Transverse colon (tissue), 4 donors: Measurements from ENCODE around the gene KRTAP10-5.

Experiments used
- POLR2A ChIP-seq: fragments of 450-650 bp; IDR thresholded peaks from one replicate; pipeline ENCODE4 v1.6.1; 2016; ENCODE audit warnings: antibody characterized with exemption, mild to moderate bottlenecking, moderate library complexity
- POLR2AphosphoS5 ChIP-seq, 3 donors: sonication (generic); formaldehyde crosslinking; IDR thresholded peaks; one replicate each; pipeline ENCODE4 v1.6.1; 2016; ENCODE audit warnings: antibody characterized with exemption in 3 of 3
- TF ChIP-seq, protein P1 (sequence below), 5 experiments: fragments of 200-600 bp in 3 of 5; fragments of 450-650 bp in 2 of 5; sonication (generic) in 3 of 5; IDR thresholded peaks; 1 replicate in 2 of 5; 2 replicates in 3 of 5; pipeline ENCODE4 v1.5.1; 2016 to 2017; ENCODE audit warnings: antibody characterized with exemption in 5 of 5, inconsistent platforms in 3 of 5, mild to moderate bottlenecking in 2 of 5, moderate library complexity in 1 of 5

DNA sequence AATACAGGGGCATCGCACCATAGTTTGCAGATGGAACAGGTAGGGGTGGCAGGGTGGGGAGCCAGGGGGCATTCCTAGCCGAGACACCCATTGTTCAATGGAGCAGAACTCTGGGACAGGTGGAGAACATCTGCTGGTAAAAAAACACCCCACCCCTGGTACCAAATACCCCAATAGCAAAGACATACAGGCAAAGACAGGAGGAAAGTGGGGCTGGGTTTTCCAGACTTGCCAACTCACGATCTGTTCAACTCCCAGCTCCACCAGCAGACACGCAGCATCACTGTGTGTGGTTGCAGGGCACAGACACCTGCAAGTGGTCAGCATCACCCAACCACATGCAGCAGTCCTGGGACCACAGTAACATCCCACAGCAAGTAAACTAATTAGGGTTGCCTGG, 31.1 kb upstream of the KRTAP10-5 start:
- TF ChIP-seq, protein P1, sequence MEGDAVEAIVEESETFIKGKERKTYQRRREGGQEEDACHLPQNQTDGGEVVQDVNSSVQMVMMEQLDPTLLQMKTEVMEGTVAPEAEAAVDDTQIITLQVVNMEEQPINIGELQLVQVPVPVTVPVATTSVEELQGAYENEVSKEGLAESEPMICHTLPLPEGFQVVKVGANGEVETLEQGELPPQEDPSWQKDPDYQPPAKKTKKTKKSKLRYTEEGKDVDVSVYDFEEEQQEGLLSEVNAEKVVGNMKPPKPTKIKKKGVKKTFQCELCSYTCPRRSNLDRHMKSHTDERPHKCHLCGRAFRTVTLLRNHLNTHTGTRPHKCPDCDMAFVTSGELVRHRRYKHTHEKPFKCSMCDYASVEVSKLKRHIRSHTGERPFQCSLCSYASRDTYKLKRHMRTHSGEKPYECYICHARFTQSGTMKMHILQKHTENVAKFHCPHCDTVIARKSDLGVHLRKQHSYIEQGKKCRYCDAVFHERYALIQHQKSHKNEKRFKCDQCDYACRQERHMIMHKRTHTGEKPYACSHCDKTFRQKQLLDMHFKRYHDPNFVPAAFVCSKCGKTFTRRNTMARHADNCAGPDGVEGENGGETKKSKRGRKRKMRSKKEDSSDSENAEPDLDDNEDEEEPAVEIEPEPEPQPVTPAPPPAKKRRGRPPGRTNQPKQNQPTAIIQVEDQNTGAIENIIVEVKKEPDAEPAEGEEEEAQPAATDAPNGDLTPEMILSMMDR (IDR thresholded peaks at IDR 0.05): no peak
- TF ChIP-seq POLR2A: no peak
- TF ChIP-seq POLR2AphosphoS5 (IDR thresholded peaks at IDR 0.05): no peak
